Activated CD4-positive, alpha-beta memory T cell treated with anti-CD3 and anti-CD28 coated beads for 36 hours (primary cell): Measurements from ENCODE around the gene SH3PXD2A. TPM values are rescaled to one million over a fixed set of nuclear protein-coding genes. Genes with fewer than 3 reads are reported as not detected.

Experiments used
- CTCF ChIA-PET: fragments of 350-600 bp; sonication (Branson Sonifier 250); formaldehyde crosslinking; loops from one replicate; lab custom pipeline; 2021; ENCODE audit warnings: antibody characterized with exemption, inconsistent platforms; lab: Charles Lee
- POLR2A ChIA-PET: fragments of 350-600 bp; sonication (Branson Sonifier 250); formaldehyde crosslinking; loops from one replicate; lab custom pipeline; 2021; ENCODE audit warnings: antibody characterized with exemption; lab: Charles Lee
- DNase-seq: peaks from one replicate; pipeline ENCODE4 v3.0.0-alpha.2; 2020
- H3K27ac Mint-ChIP-seq: one replicate; pipeline ENCODE4 v1.8.0; 2021; ENCODE audit warnings: mixed read lengths
- H3K27me3 Mint-ChIP-seq: one replicate; pipeline ENCODE4 v1.8.0; 2021; ENCODE audit warnings: mixed read lengths
- H3K36me3 Mint-ChIP-seq: one replicate; pipeline ENCODE4 v1.8.0; 2021; ENCODE audit warnings: mixed read lengths
- H3K4me1 Mint-ChIP-seq: one replicate; pipeline ENCODE4 v1.8.0; 2021; ENCODE audit warnings: low read depth, mixed read lengths
- H3K4me3 Mint-ChIP-seq: one replicate; pipeline ENCODE4 v1.8.0; 2021; ENCODE audit warnings: mild to moderate bottlenecking, mixed read lengths
- H3K9me3 Mint-ChIP-seq: one replicate; pipeline ENCODE4 v1.8.0; 2021; ENCODE audit warnings: mixed read lengths
- intact Hi-C: fragments of 100-400 bp; cut with micrococcal nuclease; formaldehyde crosslinking; loops from one replicate; pipeline ENCODE4 v1.15.1; 2023
- total RNA-seq, 2 experiments: library from RNA; stranded (reverse); gene quantifications; one replicate each; pipeline ENCODE4 v1.2.3, GENCODE V29; 2021

The SH3PXD2A gene
- total RNA-seq, 2 experiments from 2014 or later, result 10.0 to 10.3 TPM

- no peaks in the 10 kb centered on the region for H3K27me3 Mint-ChIP-seq
- intact Hi-C loops, result loop anchor here (2.0 kb wide), 1 partner anchor 18 kb away; no protein-coding TSS in a partner anchor
- ChIA-PET CTCF (interaction anchor here (0.7 to 3.4 kb wide), 7 partner anchors 9 to 74 kb away, joined by 3 to 13 read pairs (median 3); no protein-coding TSS in a partner anchor), POLR2A (interaction anchor here (1.0 to 1.4 kb wide), 2 partner anchors 18 to 19 kb away, joined by 4 to 6 read pairs; no protein-coding TSS in a partner anchor)
- H3K36me3 Mint-ChIP-seq, result no peaks in the 10 kb centered on the region
- H3K4me3 Mint-ChIP-seq, result no peak overlapping the region
- peaks cover 24% of the 10 kb centered on the region for H3K4me1 Mint-ChIP-seq
- H3K27ac Mint-ChIP-seq, result no peak overlapping the region
- peak; percentile 18 for DNase-seq
- no peaks in the 10 kb centered on the region for H3K9me3 Mint-ChIP-seq
These were observed 176.1 kb downstream of the SH3PXD2A start for GRCh38 chr10:103679096-103679790.

- DNase-seq, result peak; percentile 94
- Mint-ChIP-seq H3K4me1 (peaks cover 24% of the 10 kb centered on the region), H3K27me3 (no peaks in the 10 kb centered on the region), H3K4me3 (peak overlapping the region; percentile 84), H3K9me3 (no peaks in the 10 kb centered on the region), H3K27ac (peak overlapping the region; percentile 90), H3K36me3 (no peaks in the 10 kb centered on the region)
- intact Hi-C loops, result loop anchor here (1.0 to 2.0 kb wide), 2 partner anchors 17 to 18 kb away; no protein-coding TSS in a partner anchor
- ChIA-PET CTCF (interaction anchor here (0.7 to 3.4 kb wide), 8 partner anchors 9 to 80 kb away, joined by 3 to 13 read pairs (median 4); no protein-coding TSS in a partner anchor), POLR2A (interaction anchor here (1.0 to 1.4 kb wide), 3 partner anchors 18 to 443 kb away, joined by 3 to 6 read pairs (median 3); no protein-coding TSS in a partner anchor)
These were observed 177.2 kb downstream of the SH3PXD2A start for GRCh38 chr10:103678178-103678526.

- peak overlapping the region; percentile 84 for H3K4me3 Mint-ChIP-seq
- H3K4me1 Mint-ChIP-seq, result peaks cover 24% of the 10 kb centered on the region
- intact Hi-C loops, result loop anchor here (1.0 to 2.0 kb wide), 2 partner anchors 17 to 19 kb away; no protein-coding TSS in a partner anchor
- DNase-seq, result no peak
- no peaks in the 10 kb centered on the region for H3K36me3 Mint-ChIP-seq
- peak overlapping the region; percentile 90 for H3K27ac Mint-ChIP-seq
- H3K9me3 Mint-ChIP-seq, result no peaks in the 10 kb centered on the region
- CTCF ChIA-PET, result interaction anchor here (0.7 to 3.4 kb wide), 7 partner anchors 9 to 79 kb away, joined by 3 to 13 read pairs (median 4); no protein-coding TSS in a partner anchor
- no peaks in the 10 kb centered on the region for H3K27me3 Mint-ChIP-seq
- POLR2A ChIA-PET, result interaction anchor here (1.0 to 1.4 kb wide), 3 partner anchors 18 to 443 kb away, joined by 3 to 6 read pairs (median 3); no protein-coding TSS in a partner anchor
These were observed 177.7 kb downstream of the SH3PXD2A start for GRCh38 chr10:103677486-103678177.

GRCh38 chr10:103676851-103677417 is 178.4 kb downstream of the SH3PXD2A start:
- intact Hi-C loops, result no loop called here
- ChIA-PET POLR2A (no interaction called here), CTCF (interaction anchor here (1.0 kb wide), 1 partner anchor 9 kb away, joined by 3 read pairs; no protein-coding TSS in a partner anchor)
- Mint-ChIP-seq H3K27me3 (no peaks in the 10 kb centered on the region), H3K4me1 (peaks cover 24% of the 10 kb centered on the region), H3K36me3 (no peaks in the 10 kb centered on the region), H3K27ac (no peak overlapping the region), H3K4me3 (no peak overlapping the region), H3K9me3 (no peaks in the 10 kb centered on the region)
- no peak for DNase-seq

GRCh38 chr10:103676058-103676785 is 179.2 kb downstream of the SH3PXD2A start:
- POLR2A ChIA-PET, result no interaction called here
- CTCF ChIA-PET, result interaction anchor here (1.0 to 2.2 kb wide), 3 partner anchors 10 kb away, joined by 3 to 19 read pairs (median 5); no protein-coding TSS in a partner anchor
- intact Hi-C loops, result no loop called here
- Mint-ChIP-seq H3K4me3 (no peak overlapping the region), H3K27me3 (no peaks in the 10 kb centered on the region), H3K36me3 (no peaks in the 10 kb centered on the region), H3K27ac (no peak overlapping the region), H3K4me1 (peaks cover 24% of the 10 kb centered on the region), H3K9me3 (no peaks in the 10 kb centered on the region)
- DNase-seq, result no peak

- Mint-ChIP-seq H3K36me3 (no peaks in the 10 kb centered on the region), H3K27me3 (no peaks in the 10 kb centered on the region), H3K4me3 (no peak overlapping the region), H3K27ac (no peak overlapping the region), H3K9me3 (no peaks in the 10 kb centered on the region), H3K4me1 (peaks cover 23% of the 10 kb centered on the region)
- intact Hi-C loops, result no loop called here
- ChIA-PET CTCF (interaction anchor here (2.2 kb wide), 1 partner anchor 12 kb away, joined by 19 read pairs; no protein-coding TSS in a partner anchor), POLR2A (no interaction called here)
- no peak for DNase-seq
These were observed 181.8 kb downstream of the SH3PXD2A start for GRCh38 chr10:103673606-103674005.

- Mint-ChIP-seq H3K36me3 (no peaks in the 10 kb centered on the region), H3K27me3 (no peaks in the 10 kb centered on the region), H3K27ac (no peak overlapping the region), H3K9me3 (no peaks in the 10 kb centered on the region), H3K4me3 (no peak overlapping the region), H3K4me1 (peaks cover 16% of the 10 kb centered on the region)
- no peak for DNase-seq
- ChIA-PET POLR2A (no interaction called here), CTCF (no interaction called here)
- intact Hi-C loops, result no loop called here
These were observed 183.0 kb downstream of the SH3PXD2A start for GRCh38 chr10:103672345-103672744.

GRCh38 chr10:103671126-103671895 is 184.1 kb downstream of the SH3PXD2A start:
- DNase-seq, result no peak
- POLR2A ChIA-PET, result no interaction called here
- H3K27me3 Mint-ChIP-seq, result no peaks in the 10 kb centered on the region
- CTCF ChIA-PET, result interaction anchor here (4.0 kb wide), 1 partner anchor 15 kb away, joined by 19 read pairs; no protein-coding TSS in a partner anchor
- peaks cover 12% of the 10 kb centered on the region for H3K4me1 Mint-ChIP-seq
- no peaks in the 10 kb centered on the region for H3K36me3 Mint-ChIP-seq
- intact Hi-C loops, result no loop called here
- no peaks in the 10 kb centered on the region for H3K9me3 Mint-ChIP-seq
- no peak overlapping the region for H3K27ac Mint-ChIP-seq
- no peak overlapping the region for H3K4me3 Mint-ChIP-seq

- Mint-ChIP-seq H3K27ac (no peak overlapping the region), H3K36me3 (peaks cover 2% of the 10 kb centered on the region), H3K27me3 (no peaks in the 10 kb centered on the region), H3K9me3 (no peaks in the 10 kb centered on the region), H3K4me3 (no peak overlapping the region), H3K4me1 (peaks cover 12% of the 10 kb centered on the region)
- no peak for DNase-seq
- ChIA-PET POLR2A (interaction anchor here (1.0 kb wide), 1 partner anchor 11 kb away, joined by 4 read pairs; no protein-coding TSS in a partner anchor), CTCF (interaction anchor here (4.0 kb wide), 1 partner anchor 16 kb away, joined by 19 read pairs; no protein-coding TSS in a partner anchor)
- intact Hi-C loops, result no loop called here
These were observed 185.4 kb downstream of the SH3PXD2A start for GRCh38 chr10:103669944-103670343.

GRCh38 chr10:103669243-103669929 is 186.0 kb downstream of the SH3PXD2A start:
- CTCF ChIA-PET, result interaction anchor here (0.9 to 4.0 kb wide), 2 partner anchors 17 to 71 kb away, joined by 3 to 19 read pairs; no protein-coding TSS in a partner anchor
- Mint-ChIP-seq H3K36me3 (peaks cover 2% of the 10 kb centered on the region), H3K9me3 (no peaks in the 10 kb centered on the region), H3K27me3 (no peaks in the 10 kb centered on the region), H3K4me1 (peaks cover 12% of the 10 kb centered on the region), H3K4me3 (no peak overlapping the region), H3K27ac (no peak overlapping the region)
- POLR2A ChIA-PET, result interaction anchor here (1.0 kb wide), 1 partner anchor 12 kb away, joined by 4 read pairs; no protein-coding TSS in a partner anchor
- intact Hi-C loops, result no loop called here
- peak; percentile 15 for DNase-seq
